Measurements from ENCODE around the gene AHNAK2. TPM values are rescaled to one million over a fixed set of nuclear protein-coding genes. Genes with fewer than 3 reads are reported as not detected.

AHNAK2 gene
- total and polyA plus RNA-seq, 9 donors: 0.94 to 24.6 (median 3.9) TPM

GRCh38 chr14:104932676-104933631 lies 45.2 kb downstream of the AHNAK2 start:
- Histone ChIP-seq H3K4me1 (ENCODE audit: insufficient read depth) (peaks cover 4% of the 10 kb centered on the region), H3K27me3 (no peaks in the 10 kb centered on the region), H3K4me3 (peak overlapping the region; percentile 59), H3K9me3 (no peaks in the 10 kb centered on the region), H3K27ac (peak overlapping the region in 1 of 2 donors; percentile 16), H3K36me3 (no peaks in the 10 kb centered on the region)
- no peak for TF ChIP-seq POLR2A (IDR thresholded peaks at IDR 0.05)
- TF ChIP-seq, protein P1, sequence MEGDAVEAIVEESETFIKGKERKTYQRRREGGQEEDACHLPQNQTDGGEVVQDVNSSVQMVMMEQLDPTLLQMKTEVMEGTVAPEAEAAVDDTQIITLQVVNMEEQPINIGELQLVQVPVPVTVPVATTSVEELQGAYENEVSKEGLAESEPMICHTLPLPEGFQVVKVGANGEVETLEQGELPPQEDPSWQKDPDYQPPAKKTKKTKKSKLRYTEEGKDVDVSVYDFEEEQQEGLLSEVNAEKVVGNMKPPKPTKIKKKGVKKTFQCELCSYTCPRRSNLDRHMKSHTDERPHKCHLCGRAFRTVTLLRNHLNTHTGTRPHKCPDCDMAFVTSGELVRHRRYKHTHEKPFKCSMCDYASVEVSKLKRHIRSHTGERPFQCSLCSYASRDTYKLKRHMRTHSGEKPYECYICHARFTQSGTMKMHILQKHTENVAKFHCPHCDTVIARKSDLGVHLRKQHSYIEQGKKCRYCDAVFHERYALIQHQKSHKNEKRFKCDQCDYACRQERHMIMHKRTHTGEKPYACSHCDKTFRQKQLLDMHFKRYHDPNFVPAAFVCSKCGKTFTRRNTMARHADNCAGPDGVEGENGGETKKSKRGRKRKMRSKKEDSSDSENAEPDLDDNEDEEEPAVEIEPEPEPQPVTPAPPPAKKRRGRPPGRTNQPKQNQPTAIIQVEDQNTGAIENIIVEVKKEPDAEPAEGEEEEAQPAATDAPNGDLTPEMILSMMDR (IDR thresholded peaks at IDR 0.05): peak; percentile 41 to 81 (median 76)
- intact Hi-C loops (cut with DNase I): loop anchor here in 2 of 4 donors (10.0 kb wide), 1 partner anchor 112 kb away; no protein-coding TSS in a partner anchor
- WGBS, 3 donors: 0 to 2% (median 1%) methylated on average over 67 to 100 of the region's 100 CpGs
- peak; percentile 79 to 91 (median 87) for DNase-seq

GRCh38 chr14:104931771-104932675 lies 46.2 kb downstream of the AHNAK2 start:
- Histone ChIP-seq H3K4me1 (ENCODE audit: insufficient read depth) (peaks cover 4% of the 10 kb centered on the region), H3K4me3 (peak overlapping the region; percentile 59), H3K36me3 (no peaks in the 10 kb centered on the region), H3K27ac (no peak overlapping the region), H3K9me3 (no peaks in the 10 kb centered on the region), H3K27me3 (no peaks in the 10 kb centered on the region)
- DNase-seq: peak in 2 of 5 donors; percentile 11 to 38
- 16 to 31% (median 24%) methylated on average over 45 to 64 of the region's 64 CpGs for WGBS, 3 donors
- intact Hi-C loops (cut with DNase I): loop anchor here in 2 of 4 donors (10.0 kb wide), 1 partner anchor 113 kb away; no protein-coding TSS in a partner anchor
- TF ChIP-seq, protein P1 (IDR thresholded peaks at IDR 0.05): no peak
- TF ChIP-seq EP300 (IDR thresholded peaks at IDR 0.05) (no peak), POLR2A (IDR thresholded peaks at IDR 0.05) (no peak)

- Histone ChIP-seq H3K36me3 (no peaks in the 10 kb centered on the region), H3K4me1 (ENCODE audit: insufficient read depth) (peaks cover 4% of the 10 kb centered on the region), H3K27me3 (no peaks in the 10 kb centered on the region), H3K4me3 (no peak overlapping the region), H3K9me3 (no peaks in the 10 kb centered on the region), H3K27ac (no peak overlapping the region)
- TF ChIP-seq, protein P1 (IDR thresholded peaks at IDR 0.05): no peak
- TF ChIP-seq POLR2A (IDR thresholded peaks at IDR 0.05): no peak
- TF ChIP-seq EP300 (IDR thresholded peaks at IDR 0.05): no peak
- DNase-seq: no peak
- intact Hi-C loops (cut with DNase I): loop anchor here in 2 of 4 donors (10.0 kb wide), 1 partner anchor 113 kb away; no protein-coding TSS in a partner anchor
- 61 to 74% (median 68%) methylated on average over 9 of the region's 9 CpGs for WGBS, 3 donors
Measured at GRCh38 chr14:104931304-104931770, 46.8 kb downstream of the AHNAK2 start.

All from ovary (tissue), 9 donors.